WTC11 (cell line): ENCODE measurements around the gene SPATA13. TPM values are rescaled to one million over a fixed set of nuclear protein-coding genes. Genes with fewer than 3 reads are reported as not detected.

ENCODE experiments used
- ATAC-seq: fragments of 200-7000 bp; cut with Tn5 transposase; 2 replicates; pipeline ENCODE4 v1.10.0; 2021; ENCODE audit warnings: mild to moderate bottlenecking, moderate library complexity
- CTCF ChIA-PET: fragments of 300-600 bp; sonication (Branson Sonifier 250); formaldehyde crosslinking; loops from one replicate; lab custom pipeline; 2021; ENCODE audit warnings: antibody characterized with exemption; lab: Charles Lee
- POLR2A ChIA-PET: fragments of 350-600 bp; sonication (Branson Sonifier 250); formaldehyde crosslinking; loops from one replicate; lab custom pipeline; 2021; ENCODE audit warnings: antibody characterized with exemption; lab: Charles Lee
- DNase-seq: peaks from one replicate; pipeline ENCODE4 v3.0.0; 2021; ENCODE audit warnings: low spot score
- H3K27ac Mint-ChIP-seq: 2 replicates; pipeline ENCODE4 v1.8.0; 2021; ENCODE audit warnings: mixed read lengths
- H3K27me3 Mint-ChIP-seq: 2 replicates; pipeline ENCODE4 v1.8.0; 2021; ENCODE audit warnings: low read depth, mild to moderate bottlenecking, moderate library complexity, mixed read lengths
- H3K36me3 Mint-ChIP-seq: 2 replicates; pipeline ENCODE4 v1.8.0; 2021; ENCODE audit warnings: mixed read lengths
- H3K4me1 Mint-ChIP-seq: 2 replicates; pipeline ENCODE4 v1.8.0; 2022; ENCODE audit warnings: mixed read lengths
- H3K4me3 Mint-ChIP-seq: 2 replicates; pipeline ENCODE4 v1.8.0; 2021; ENCODE audit warnings: mild to moderate bottlenecking, moderate library complexity, mixed read lengths
- H3K9me3 Mint-ChIP-seq: 2 replicates; pipeline ENCODE4 v1.8.0; 2021; ENCODE audit warnings: mixed read lengths
- CREM ChIP-seq: sonication (generic); formaldehyde crosslinking; IDR thresholded peaks from 2 replicates; pipeline ENCODE4 v1.8.1; 2022; ENCODE audit warnings: mild to moderate bottlenecking, missing genetic modification reagents, moderate library complexity
- EMX1 ChIP-seq: fragments of 250-450 bp; sonication (Bioruptor Pico); IDR thresholded peaks from 2 replicates; pipeline ENCODE4 v1.8.0; 2021; ENCODE audit warnings: mild to moderate bottlenecking
- ESRRA ChIP-seq: sonication (generic); formaldehyde crosslinking; IDR thresholded peaks from 2 replicates; pipeline ENCODE4 v1.8.1; 2022; ENCODE audit warnings: mild to moderate bottlenecking, missing genetic modification reagents, borderline replicate concordance
- GRHL2 ChIP-seq: fragments of 250-450 bp; sonication (Bioruptor Pico); IDR thresholded peaks from 2 replicates; pipeline ENCODE4 v1.8.0; 2022; ENCODE audit warnings: mild to moderate bottlenecking, moderate library complexity; ENCODE audit not compliant: insufficient replicate concordance, severe bottlenecking
- NFYB ChIP-seq: sonication (generic); formaldehyde crosslinking; conservative IDR thresholded peaks from 2 replicates; pipeline ENCODE4 v1.8.0; 2022; ENCODE audit warnings: low read depth, missing genetic modification reagents
- NR2C2 ChIP-seq: sonication (generic); formaldehyde crosslinking; IDR thresholded peaks from 2 replicates; pipeline ENCODE4 v1.8.0; 2022; ENCODE audit warnings: mild to moderate bottlenecking, missing genetic modification reagents
- SMAD3 ChIP-seq: sonication (generic); formaldehyde crosslinking; IDR thresholded peaks from 2 replicates; pipeline ENCODE4 v1.8.0; 2022; ENCODE audit warnings: missing genetic modification reagents, mild to moderate bottlenecking, borderline replicate concordance
- SMAD4 ChIP-seq: sonication (generic); formaldehyde crosslinking; IDR thresholded peaks from 2 replicates; pipeline ENCODE4 v1.8.0; 2022; ENCODE audit warnings: mild to moderate bottlenecking, missing genetic modification reagents
- TEAD1 ChIP-seq: sonication (generic); formaldehyde crosslinking; IDR thresholded peaks from 2 replicates; pipeline ENCODE4 v1.8.0; 2022; ENCODE audit warnings: mild to moderate bottlenecking, missing genetic modification reagents
- ZNF219 ChIP-seq: sonication (generic); formaldehyde crosslinking; IDR thresholded peaks from 2 replicates; pipeline ENCODE4 v1.8.0; 2023; ENCODE audit warnings: missing genetic modification reagents, mild to moderate bottlenecking, borderline replicate concordance
- ZNF671 ChIP-seq: fragments of 250-450 bp; sonication (Bioruptor Pico); IDR thresholded peaks from 2 replicates; pipeline ENCODE4 v1.8.0; 2021; ENCODE audit warnings: mild to moderate bottlenecking
- total RNA-seq: library from RNA; stranded (reverse); gene quantifications from 3 replicates; pipeline ENCODE4 v1.2.3, GENCODE V29; 2021
- TF ChIP-seq, protein P1 (sequence below): sonication (generic); formaldehyde crosslinking; IDR thresholded peaks from 2 replicates; pipeline ENCODE4 v1.8.0; 2022; ENCODE audit warnings: mild to moderate bottlenecking, missing genetic modification reagents
- TF ChIP-seq, protein P2 (sequence below): fragments of 250-450 bp; sonication (Bioruptor Pico); IDR thresholded peaks from 2 replicates; pipeline ENCODE4 v1.9.0; 2021; ENCODE audit warnings: mild to moderate bottlenecking, borderline replicate concordance
- TF ChIP-seq, protein P3 (sequence below): fragments of 250-450 bp; sonication (Bioruptor Pico); IDR thresholded peaks from 2 replicates; pipeline ENCODE4 v1.9.0; 2021; ENCODE audit warnings: mild to moderate bottlenecking
- TF ChIP-seq, protein P4 (sequence below): sonication (generic); formaldehyde crosslinking; IDR thresholded peaks from 2 replicates; pipeline ENCODE4 v1.8.1; 2022; ENCODE audit warnings: mild to moderate bottlenecking, moderate library complexity, missing genetic modification reagents
- TF ChIP-seq, protein P5 (sequence below): fragments of 250-450 bp; sonication (Bioruptor Pico); IDR thresholded peaks from 2 replicates; pipeline ENCODE4 v1.8.0; 2021; ENCODE audit warnings: mild to moderate bottlenecking
- TF ChIP-seq, protein P6 (sequence below): fragments of 200-600 bp; IDR thresholded peaks from 2 replicates; pipeline ENCODE4 v1.8.0; 2022; ENCODE audit warnings: antibody characterized with exemption
- TF ChIP-seq, protein P7 (sequence below): sonication (generic); formaldehyde crosslinking; IDR thresholded peaks from 2 replicates; pipeline ENCODE4 v1.8.1; 2023; ENCODE audit warnings: mild to moderate bottlenecking, missing genetic modification reagents
- TF ChIP-seq, protein P8 (sequence below): sonication (generic); formaldehyde crosslinking; IDR thresholded peaks from 2 replicates; pipeline ENCODE4 v1.8.1; 2022; ENCODE audit warnings: missing genetic modification reagents, borderline replicate concordance
- TF ChIP-seq, protein P9 (sequence below): sonication (generic); formaldehyde crosslinking; IDR thresholded peaks from 2 replicates; pipeline ENCODE4 v1.8.1; 2022; ENCODE audit warnings: low read depth, mild to moderate bottlenecking, moderate library complexity, missing genetic modification reagents, borderline replicate concordance
- TF ChIP-seq, protein P10 (sequence below): sonication (generic); formaldehyde crosslinking; IDR thresholded peaks from 2 replicates; pipeline ENCODE4 v1.8.1; 2023; ENCODE audit warnings: mild to moderate bottlenecking, missing genetic modification reagents, moderate library complexity

Gene SPATA13
- total RNA-seq, 1 experiment from 2014 or later: 29.0 TPM

DNA sequence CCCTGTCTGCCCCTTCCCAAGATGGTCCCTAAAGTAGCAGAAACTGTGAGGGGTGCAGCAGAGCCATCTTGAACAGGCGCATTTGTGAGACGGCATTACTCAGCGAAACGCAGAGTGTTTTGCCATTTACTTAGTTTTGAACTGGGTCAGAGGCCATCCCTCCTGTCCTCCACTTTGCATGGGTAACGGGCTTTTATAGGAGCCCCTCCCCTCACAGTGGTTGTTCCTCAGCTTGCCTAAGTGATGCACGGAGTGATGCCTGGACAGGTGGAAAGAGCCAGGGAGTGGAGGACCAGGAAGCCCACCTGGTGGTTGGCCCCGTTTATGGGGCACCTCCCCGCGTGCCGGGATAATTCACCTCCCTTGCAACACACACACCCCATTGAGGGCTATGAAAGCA lies 80.8 kb downstream of the SPATA13 start:
- no peak for ATAC-seq
- CTCF ChIA-PET: interaction anchor here (1.4 kb wide), 1 partner anchor 188 kb away, joined by 3 read pairs; no protein-coding TSS in a partner anchor
- no peak overlapping the region for H3K27ac Mint-ChIP-seq
- no peaks in the 10 kb centered on the region for H3K9me3 Mint-ChIP-seq
- no peak for TF ChIP-seq ZNF671 (CRISPR knock-in tag)
- TF ChIP-seq, protein P1, sequence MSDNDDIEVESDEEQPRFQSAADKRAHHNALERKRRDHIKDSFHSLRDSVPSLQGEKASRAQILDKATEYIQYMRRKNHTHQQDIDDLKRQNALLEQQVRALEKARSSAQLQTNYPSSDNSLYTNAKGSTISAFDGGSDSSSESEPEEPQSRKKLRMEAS (CRISPR knock-in tag): no peak
- TF ChIP-seq, protein P2, sequence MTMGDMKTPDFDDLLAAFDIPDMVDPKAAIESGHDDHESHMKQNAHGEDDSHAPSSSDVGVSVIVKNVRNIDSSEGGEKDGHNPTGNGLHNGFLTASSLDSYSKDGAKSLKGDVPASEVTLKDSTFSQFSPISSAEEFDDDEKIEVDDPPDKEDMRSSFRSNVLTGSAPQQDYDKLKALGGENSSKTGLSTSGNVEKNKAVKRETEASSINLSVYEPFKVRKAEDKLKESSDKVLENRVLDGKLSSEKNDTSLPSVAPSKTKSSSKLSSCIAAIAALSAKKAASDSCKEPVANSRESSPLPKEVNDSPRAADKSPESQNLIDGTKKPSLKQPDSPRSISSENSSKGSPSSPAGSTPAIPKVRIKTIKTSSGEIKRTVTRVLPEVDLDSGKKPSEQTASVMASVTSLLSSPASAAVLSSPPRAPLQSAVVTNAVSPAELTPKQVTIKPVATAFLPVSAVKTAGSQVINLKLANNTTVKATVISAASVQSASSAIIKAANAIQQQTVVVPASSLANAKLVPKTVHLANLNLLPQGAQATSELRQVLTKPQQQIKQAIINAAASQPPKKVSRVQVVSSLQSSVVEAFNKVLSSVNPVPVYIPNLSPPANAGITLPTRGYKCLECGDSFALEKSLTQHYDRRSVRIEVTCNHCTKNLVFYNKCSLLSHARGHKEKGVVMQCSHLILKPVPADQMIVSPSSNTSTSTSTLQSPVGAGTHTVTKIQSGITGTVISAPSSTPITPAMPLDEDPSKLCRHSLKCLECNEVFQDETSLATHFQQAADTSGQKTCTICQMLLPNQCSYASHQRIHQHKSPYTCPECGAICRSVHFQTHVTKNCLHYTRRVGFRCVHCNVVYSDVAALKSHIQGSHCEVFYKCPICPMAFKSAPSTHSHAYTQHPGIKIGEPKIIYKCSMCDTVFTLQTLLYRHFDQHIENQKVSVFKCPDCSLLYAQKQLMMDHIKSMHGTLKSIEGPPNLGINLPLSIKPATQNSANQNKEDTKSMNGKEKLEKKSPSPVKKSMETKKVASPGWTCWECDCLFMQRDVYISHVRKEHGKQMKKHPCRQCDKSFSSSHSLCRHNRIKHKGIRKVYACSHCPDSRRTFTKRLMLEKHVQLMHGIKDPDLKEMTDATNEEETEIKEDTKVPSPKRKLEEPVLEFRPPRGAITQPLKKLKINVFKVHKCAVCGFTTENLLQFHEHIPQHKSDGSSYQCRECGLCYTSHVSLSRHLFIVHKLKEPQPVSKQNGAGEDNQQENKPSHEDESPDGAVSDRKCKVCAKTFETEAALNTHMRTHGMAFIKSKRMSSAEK (CRISPR knock-in tag): no peak
- no peak for TF ChIP-seq GRHL2 (CRISPR knock-in tag)
- TF ChIP-seq, protein P3, sequence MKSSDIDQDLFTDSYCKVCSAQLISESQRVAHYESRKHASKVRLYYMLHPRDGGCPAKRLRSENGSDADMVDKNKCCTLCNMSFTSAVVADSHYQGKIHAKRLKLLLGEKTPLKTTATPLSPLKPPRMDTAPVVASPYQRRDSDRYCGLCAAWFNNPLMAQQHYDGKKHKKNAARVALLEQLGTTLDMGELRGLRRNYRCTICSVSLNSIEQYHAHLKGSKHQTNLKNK: no peak
- TF ChIP-seq, all 79 proteins: peak for 0
- POLR2A ChIA-PET: no interaction called here
- H3K36me3 Mint-ChIP-seq: no peaks in the 10 kb centered on the region
- H3K27me3 Mint-ChIP-seq: no peaks in the 10 kb centered on the region
- no peak overlapping the region for H3K4me3 Mint-ChIP-seq
- peaks cover 44% of the 10 kb centered on the region for H3K4me1 Mint-ChIP-seq
- DNase-seq: no peak

DNA sequence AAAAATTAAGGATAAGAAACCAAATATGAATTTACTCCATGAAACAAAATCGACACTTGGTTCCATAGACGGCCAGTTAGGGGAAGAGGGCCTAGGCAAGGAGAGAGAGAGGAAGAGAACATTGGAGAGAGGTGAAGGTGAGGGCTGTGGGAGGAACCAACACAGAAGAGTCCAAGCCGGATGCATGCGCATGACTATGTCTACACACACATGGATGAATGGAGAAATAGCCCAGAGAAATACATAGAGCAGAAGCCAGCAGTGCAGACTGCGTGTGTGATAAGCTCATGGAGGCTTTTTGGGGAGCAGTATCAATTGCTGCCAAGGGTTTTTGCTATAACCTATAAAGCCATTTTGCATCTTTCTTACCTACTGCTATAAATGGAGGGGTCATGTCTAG lies 81.6 kb downstream of the SPATA13 start:
- 0 out of 2 replicates have a peak overlapping the region, but pooled peaks have one; percentile 3 for H3K27ac Mint-ChIP-seq
- H3K27me3 Mint-ChIP-seq: no peaks in the 10 kb centered on the region; the same call in 1 of the 2 replicates
- no peaks in the 10 kb centered on the region for H3K36me3 Mint-ChIP-seq
- DNase-seq: no peak
- ATAC-seq: no peak
- H3K9me3 Mint-ChIP-seq: no peaks in the 10 kb centered on the region
- no peak overlapping the region for H3K4me3 Mint-ChIP-seq
- POLR2A ChIA-PET: no interaction called here
- peaks cover 51% of the 10 kb centered on the region for H3K4me1 Mint-ChIP-seq
- CTCF ChIA-PET: interaction anchor here (1.0 to 1.4 kb wide), 2 partner anchors 80 to 189 kb away, joined by 3 read pairs; no protein-coding TSS in a partner anchor
- TF ChIP-seq, protein P4, sequence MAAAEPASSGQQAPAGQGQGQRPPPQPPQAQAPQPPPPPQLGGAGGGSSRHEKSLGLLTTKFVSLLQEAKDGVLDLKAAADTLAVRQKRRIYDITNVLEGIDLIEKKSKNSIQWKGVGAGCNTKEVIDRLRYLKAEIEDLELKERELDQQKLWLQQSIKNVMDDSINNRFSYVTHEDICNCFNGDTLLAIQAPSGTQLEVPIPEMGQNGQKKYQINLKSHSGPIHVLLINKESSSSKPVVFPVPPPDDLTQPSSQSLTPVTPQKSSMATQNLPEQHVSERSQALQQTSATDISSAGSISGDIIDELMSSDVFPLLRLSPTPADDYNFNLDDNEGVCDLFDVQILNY: no peak
- TF ChIP-seq ESRRA (CRISPR knock-in tag): no peak
- TF ChIP-seq, protein P5, sequence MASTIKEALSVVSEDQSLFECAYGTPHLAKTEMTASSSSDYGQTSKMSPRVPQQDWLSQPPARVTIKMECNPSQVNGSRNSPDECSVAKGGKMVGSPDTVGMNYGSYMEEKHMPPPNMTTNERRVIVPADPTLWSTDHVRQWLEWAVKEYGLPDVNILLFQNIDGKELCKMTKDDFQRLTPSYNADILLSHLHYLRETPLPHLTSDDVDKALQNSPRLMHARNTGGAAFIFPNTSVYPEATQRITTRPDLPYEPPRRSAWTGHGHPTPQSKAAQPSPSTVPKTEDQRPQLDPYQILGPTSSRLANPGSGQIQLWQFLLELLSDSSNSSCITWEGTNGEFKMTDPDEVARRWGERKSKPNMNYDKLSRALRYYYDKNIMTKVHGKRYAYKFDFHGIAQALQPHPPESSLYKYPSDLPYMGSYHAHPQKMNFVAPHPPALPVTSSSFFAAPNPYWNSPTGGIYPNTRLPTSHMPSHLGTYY (CRISPR knock-in tag): no peak
- TF ChIP-seq, protein P6, sequence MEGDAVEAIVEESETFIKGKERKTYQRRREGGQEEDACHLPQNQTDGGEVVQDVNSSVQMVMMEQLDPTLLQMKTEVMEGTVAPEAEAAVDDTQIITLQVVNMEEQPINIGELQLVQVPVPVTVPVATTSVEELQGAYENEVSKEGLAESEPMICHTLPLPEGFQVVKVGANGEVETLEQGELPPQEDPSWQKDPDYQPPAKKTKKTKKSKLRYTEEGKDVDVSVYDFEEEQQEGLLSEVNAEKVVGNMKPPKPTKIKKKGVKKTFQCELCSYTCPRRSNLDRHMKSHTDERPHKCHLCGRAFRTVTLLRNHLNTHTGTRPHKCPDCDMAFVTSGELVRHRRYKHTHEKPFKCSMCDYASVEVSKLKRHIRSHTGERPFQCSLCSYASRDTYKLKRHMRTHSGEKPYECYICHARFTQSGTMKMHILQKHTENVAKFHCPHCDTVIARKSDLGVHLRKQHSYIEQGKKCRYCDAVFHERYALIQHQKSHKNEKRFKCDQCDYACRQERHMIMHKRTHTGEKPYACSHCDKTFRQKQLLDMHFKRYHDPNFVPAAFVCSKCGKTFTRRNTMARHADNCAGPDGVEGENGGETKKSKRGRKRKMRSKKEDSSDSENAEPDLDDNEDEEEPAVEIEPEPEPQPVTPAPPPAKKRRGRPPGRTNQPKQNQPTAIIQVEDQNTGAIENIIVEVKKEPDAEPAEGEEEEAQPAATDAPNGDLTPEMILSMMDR: no peak
- TF ChIP-seq CREM (CRISPR knock-in tag): no peak
- TF ChIP-seq, protein P7, sequence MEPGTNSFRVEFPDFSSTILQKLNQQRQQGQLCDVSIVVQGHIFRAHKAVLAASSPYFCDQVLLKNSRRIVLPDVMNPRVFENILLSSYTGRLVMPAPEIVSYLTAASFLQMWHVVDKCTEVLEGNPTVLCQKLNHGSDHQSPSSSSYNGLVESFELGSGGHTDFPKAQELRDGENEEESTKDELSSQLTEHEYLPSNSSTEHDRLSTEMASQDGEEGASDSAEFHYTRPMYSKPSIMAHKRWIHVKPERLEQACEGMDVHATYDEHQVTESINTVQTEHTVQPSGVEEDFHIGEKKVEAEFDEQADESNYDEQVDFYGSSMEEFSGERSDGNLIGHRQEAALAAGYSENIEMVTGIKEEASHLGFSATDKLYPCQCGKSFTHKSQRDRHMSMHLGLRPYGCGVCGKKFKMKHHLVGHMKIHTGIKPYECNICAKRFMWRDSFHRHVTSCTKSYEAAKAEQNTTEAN (CRISPR knock-in tag): no peak
- no peak for TF ChIP-seq SMAD4 (CRISPR knock-in tag)
- TF ChIP-seq, protein P8, sequence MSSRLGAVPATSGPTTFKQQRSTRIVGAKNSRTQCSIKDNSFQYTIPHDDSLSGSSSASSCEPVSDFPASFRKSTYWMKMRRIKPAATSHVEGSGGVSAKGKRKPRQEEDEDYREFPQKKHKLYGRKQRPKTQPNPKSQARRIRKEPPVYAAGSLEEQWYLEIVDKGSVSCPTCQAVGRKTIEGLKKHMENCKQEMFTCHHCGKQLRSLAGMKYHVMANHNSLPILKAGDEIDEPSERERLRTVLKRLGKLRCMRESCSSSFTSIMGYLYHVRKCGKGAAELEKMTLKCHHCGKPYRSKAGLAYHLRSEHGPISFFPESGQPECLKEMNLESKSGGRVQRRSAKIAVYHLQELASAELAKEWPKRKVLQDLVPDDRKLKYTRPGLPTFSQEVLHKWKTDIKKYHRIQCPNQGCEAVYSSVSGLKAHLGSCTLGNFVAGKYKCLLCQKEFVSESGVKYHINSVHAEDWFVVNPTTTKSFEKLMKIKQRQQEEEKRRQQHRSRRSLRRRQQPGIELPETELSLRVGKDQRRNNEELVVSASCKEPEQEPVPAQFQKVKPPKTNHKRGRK (CRISPR knock-in tag): no peak
- TF ChIP-seq, protein P9, sequence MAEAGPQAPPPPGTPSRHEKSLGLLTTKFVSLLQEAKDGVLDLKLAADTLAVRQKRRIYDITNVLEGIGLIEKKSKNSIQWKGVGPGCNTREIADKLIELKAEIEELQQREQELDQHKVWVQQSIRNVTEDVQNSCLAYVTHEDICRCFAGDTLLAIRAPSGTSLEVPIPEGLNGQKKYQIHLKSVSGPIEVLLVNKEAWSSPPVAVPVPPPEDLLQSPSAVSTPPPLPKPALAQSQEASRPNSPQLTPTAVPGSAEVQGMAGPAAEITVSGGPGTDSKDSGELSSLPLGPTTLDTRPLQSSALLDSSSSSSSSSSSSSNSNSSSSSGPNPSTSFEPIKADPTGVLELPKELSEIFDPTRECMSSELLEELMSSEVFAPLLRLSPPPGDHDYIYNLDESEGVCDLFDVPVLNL (CRISPR knock-in tag): no peak
- TF ChIP-seq, protein P10, sequence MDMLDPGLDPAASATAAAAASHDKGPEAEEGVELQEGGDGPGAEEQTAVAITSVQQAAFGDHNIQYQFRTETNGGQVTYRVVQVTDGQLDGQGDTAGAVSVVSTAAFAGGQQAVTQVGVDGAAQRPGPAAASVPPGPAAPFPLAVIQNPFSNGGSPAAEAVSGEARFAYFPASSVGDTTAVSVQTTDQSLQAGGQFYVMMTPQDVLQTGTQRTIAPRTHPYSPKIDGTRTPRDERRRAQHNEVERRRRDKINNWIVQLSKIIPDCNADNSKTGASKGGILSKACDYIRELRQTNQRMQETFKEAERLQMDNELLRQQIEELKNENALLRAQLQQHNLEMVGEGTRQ (CRISPR knock-in tag): no peak
- no peak for TF ChIP-seq EMX1 (CRISPR knock-in tag)
- TF ChIP-seq NR2C2 (CRISPR knock-in tag): no peak
- no peak for TF ChIP-seq NFYB (CRISPR knock-in tag)
- no peak for TF ChIP-seq SMAD3 (CRISPR knock-in tag)
- TF ChIP-seq TEAD1 (CRISPR knock-in tag): no peak
- no peak for TF ChIP-seq ZNF219 (CRISPR knock-in tag)
